ENCODE measurements around the gene KRTAP3-3.
A peak's percentile ranks its signal among the peaks of the same experiment; 100 is the strongest.

The KRTAP3-3 gene

GRCh38 chr17:40993084-40993483, 880 bp downstream of the KRTAP3-3 start:
- H3K27me3 Mint-ChIP-seq, result peaks cover 8% of the 10 kb centered on the region
- no peak overlapping the region for H3K4me3 Mint-ChIP-seq
- no peak overlapping the region for H3K27ac Mint-ChIP-seq
- DNase-seq (ENCODE audit: low spot score in 2 of 2) (no peak), ATAC-seq (ENCODE audit: low read depth) (no peak)
- H3K9me3 Mint-ChIP-seq, result no peaks in the 10 kb centered on the region
- no peaks in the 10 kb centered on the region for H3K4me1 Mint-ChIP-seq
- no peaks in the 10 kb centered on the region for H3K36me3 Mint-ChIP-seq

- Mint-ChIP-seq H3K27ac (no peak overlapping the region), H3K4me1 (peaks cover 1% of the 10 kb centered on the region), H3K27me3 (peaks cover 7% of the 10 kb centered on the region), H3K9me3 (no peaks in the 10 kb centered on the region), H3K4me3 (no peak overlapping the region), H3K36me3 (no peaks in the 10 kb centered on the region)
- DNase-seq (ENCODE audit: low spot score in 2 of 2), result no peak
- ATAC-seq (ENCODE audit: low read depth), result no peak
Observed at GRCh38 chr17:40992666-40993065, 1.3 kb downstream of the KRTAP3-3 start.

- no peaks in the 10 kb centered on the region for H3K9me3 Mint-ChIP-seq
- H3K4me3 Mint-ChIP-seq, result no peak overlapping the region
- DNase-seq (ENCODE audit: low spot score in 2 of 2) (no peak), ATAC-seq (ENCODE audit: low read depth) (no peak)
- no peaks in the 10 kb centered on the region for H3K36me3 Mint-ChIP-seq
- H3K27ac Mint-ChIP-seq, result no peak overlapping the region
- H3K4me1 Mint-ChIP-seq, result peaks cover 4% of the 10 kb centered on the region
- peaks cover 9% of the 10 kb centered on the region for H3K27me3 Mint-ChIP-seq
Observed at GRCh38 chr17:40986920-40987319, 7.0 kb downstream of the KRTAP3-3 start.

GRCh38 chr17:40984226-40984625, 9.7 kb downstream of the KRTAP3-3 start, which contains the start of gene KRT40:
Gene KRT40, minus strand, starts transcription at chr17:40984326. Its CDS starts 53 bp downstream, at chr17:40984273.
- H3K36me3 Mint-ChIP-seq, result no peaks in the 10 kb centered on the region
- H3K27ac Mint-ChIP-seq, result no peak within 1 kb of the TSS
- no peaks in the 10 kb centered on the region for H3K9me3 Mint-ChIP-seq
- peaks cover 4% of the 10 kb centered on the region for H3K4me1 Mint-ChIP-seq
- peaks cover 16% of the 10 kb centered on the region for H3K27me3 Mint-ChIP-seq
- H3K4me3 Mint-ChIP-seq, result no peak within 1 kb of the TSS
- ATAC-seq (ENCODE audit: low read depth) (no peak), DNase-seq (ENCODE audit: low spot score in 2 of 2) (no peak)

- H3K9me3 Mint-ChIP-seq, result no peaks in the 10 kb centered on the region
- H3K4me1 Mint-ChIP-seq, result no peaks in the 10 kb centered on the region
- no peaks in the 10 kb centered on the region for H3K36me3 Mint-ChIP-seq
- H3K4me3 Mint-ChIP-seq, result no peak overlapping the region
- H3K27me3 Mint-ChIP-seq, result peaks cover 22% of the 10 kb centered on the region
- ATAC-seq (ENCODE audit: low read depth) (no peak), DNase-seq (ENCODE audit: low spot score in 2 of 2) (no peak)
- no peak overlapping the region for H3K27ac Mint-ChIP-seq
Observed at GRCh38 chr17:40981115-40981514, 12.8 kb downstream of the KRTAP3-3 start.

GRCh38 chr17:40980596-40980995, 13.4 kb downstream of the KRTAP3-3 start:
- no peaks in the 10 kb centered on the region for H3K4me1 Mint-ChIP-seq
- ATAC-seq (ENCODE audit: low read depth) (no peak), DNase-seq (ENCODE audit: low spot score in 2 of 2) (no peak)
- H3K27ac Mint-ChIP-seq, result no peak overlapping the region
- no peaks in the 10 kb centered on the region for H3K36me3 Mint-ChIP-seq
- peaks cover 23% of the 10 kb centered on the region for H3K27me3 Mint-ChIP-seq
- H3K4me3 Mint-ChIP-seq, result no peak overlapping the region
- no peaks in the 10 kb centered on the region for H3K9me3 Mint-ChIP-seq

GRCh38 chr17:40980117-40980516, 13.8 kb downstream of the KRTAP3-3 start:
- H3K4me3 Mint-ChIP-seq, result no peak overlapping the region

GRCh38 chr17:40978575-40979151, 15.3 kb downstream of the KRTAP3-3 start:
- DNase-seq (ENCODE audit: low spot score in 2 of 2), result no peak
- no peak for ATAC-seq (ENCODE audit: low read depth)
- no peak overlapping the region for H3K4me3 Mint-ChIP-seq
- no peak overlapping the region for H3K27ac Mint-ChIP-seq
- H3K27me3 Mint-ChIP-seq, result peaks cover 17% of the 10 kb centered on the region
- no peaks in the 10 kb centered on the region for H3K4me1 Mint-ChIP-seq
- H3K36me3 Mint-ChIP-seq, result no peaks in the 10 kb centered on the region
- no peaks in the 10 kb centered on the region for H3K9me3 Mint-ChIP-seq

More at GRCh38 chr17:40980117-40980516, 13.8 kb downstream of the KRTAP3-3 start:
- DNase-seq (ENCODE audit: low spot score in 2 of 2), result no peak
- ATAC-seq (ENCODE audit: low read depth), result no peak
- no peak overlapping the region for H3K27ac Mint-ChIP-seq
- no peaks in the 10 kb centered on the region for H3K9me3 Mint-ChIP-seq
- peaks cover 23% of the 10 kb centered on the region for H3K27me3 Mint-ChIP-seq
- H3K4me1 Mint-ChIP-seq, result no peaks in the 10 kb centered on the region
- no peaks in the 10 kb centered on the region for H3K36me3 Mint-ChIP-seq

- DNase-seq (ENCODE audit: low spot score in 2 of 2), result no peak
- Mint-ChIP-seq H3K27me3 (peaks cover 19% of the 10 kb centered on the region), H3K9me3 (no peaks in the 10 kb centered on the region), H3K4me1 (no peaks in the 10 kb centered on the region), H3K27ac (no peak overlapping the region), H3K4me3 (no peak overlapping the region), H3K36me3 (no peaks in the 10 kb centered on the region)
- no peak for ATAC-seq (ENCODE audit: low read depth)
Observed at GRCh38 chr17:40975516-40975915, 18.4 kb downstream of the KRTAP3-3 start.

GRCh38 chr17:40974366-40974765, 19.6 kb downstream of the KRTAP3-3 start:
- peaks cover 12% of the 10 kb centered on the region for H3K27me3 Mint-ChIP-seq
- DNase-seq (ENCODE audit: low spot score in 2 of 2) (no peak), ATAC-seq (ENCODE audit: low read depth) (no peak)
- no peak overlapping the region for H3K4me3 Mint-ChIP-seq
- no peaks in the 10 kb centered on the region for H3K36me3 Mint-ChIP-seq
- H3K4me1 Mint-ChIP-seq, result no peaks in the 10 kb centered on the region
- H3K27ac Mint-ChIP-seq, result no peak overlapping the region
- no peaks in the 10 kb centered on the region for H3K9me3 Mint-ChIP-seq

GRCh38 chr17:40967582-40967981, 26.4 kb downstream of the KRTAP3-3 start:
- H3K9me3 Mint-ChIP-seq, result peaks cover 1% of the 10 kb centered on the region
- no peak for ATAC-seq (ENCODE audit: low read depth)

GRCh38 chr17:40966848-40967247, 27.1 kb downstream of the KRTAP3-3 start, which contains the start of gene KRT39:
Gene KRT39, minus strand, starts transcription at chr17:40966948. Its CDS starts 92 bp downstream, at chr17:40966856.
- peaks cover 1% of the 10 kb centered on the region for H3K27me3 Mint-ChIP-seq
- H3K36me3 Mint-ChIP-seq, result no peaks in the 10 kb centered on the region
- no peak within 1 kb of the TSS for H3K4me3 Mint-ChIP-seq
- H3K4me1 Mint-ChIP-seq, result peaks cover 3% of the 10 kb centered on the region
- peaks cover 1% of the 10 kb centered on the region for H3K9me3 Mint-ChIP-seq
- no peak for DNase-seq (ENCODE audit: low spot score in 2 of 2)
- no peak for ATAC-seq (ENCODE audit: low read depth)
- no peak within 1 kb of the TSS for H3K27ac Mint-ChIP-seq

More at GRCh38 chr17:40967582-40967981, 26.4 kb downstream of the KRTAP3-3 start:
- Mint-ChIP-seq H3K4me3 (no peak overlapping the region), H3K36me3 (no peaks in the 10 kb centered on the region), H3K4me1 (peaks cover 3% of the 10 kb centered on the region), H3K27ac (no peak overlapping the region), H3K27me3 (peaks cover 5% of the 10 kb centered on the region)
- no peak for DNase-seq (ENCODE audit: low spot score in 2 of 2)

GRCh38 chr17:40963838-40964237, 30.1 kb downstream of the KRTAP3-3 start:
- Mint-ChIP-seq H3K36me3 (no peaks in the 10 kb centered on the region), H3K4me3 (no peak overlapping the region), H3K4me1 (peaks cover 6% of the 10 kb centered on the region), H3K27ac (no peak overlapping the region), H3K27me3 (peaks cover 6% of the 10 kb centered on the region), H3K9me3 (peaks cover 1% of the 10 kb centered on the region)
- DNase-seq (ENCODE audit: low spot score in 2 of 2), result no peak
- peak; percentile 39 for ATAC-seq (ENCODE audit: low read depth)

GRCh38 chr17:40962059-40962561, 31.9 kb downstream of the KRTAP3-3 start:
- Mint-ChIP-seq H3K4me3 (no peak overlapping the region), H3K27me3 (peaks cover 5% of the 10 kb centered on the region), H3K36me3 (no peaks in the 10 kb centered on the region), H3K4me1 (peaks cover 6% of the 10 kb centered on the region), H3K27ac (no peak overlapping the region), H3K9me3 (peaks cover 1% of the 10 kb centered on the region)
- ATAC-seq (ENCODE audit: low read depth) (no peak), DNase-seq (ENCODE audit: low spot score in 2 of 2) (no peak)

- Mint-ChIP-seq H3K9me3 (peaks cover 1% of the 10 kb centered on the region), H3K36me3 (no peaks in the 10 kb centered on the region), H3K4me3 (no peak overlapping the region), H3K4me1 (peaks cover 6% of the 10 kb centered on the region), H3K27ac (no peak overlapping the region), H3K27me3 (peaks cover 5% of the 10 kb centered on the region)
- ATAC-seq (ENCODE audit: low read depth), result no peak
- no peak for DNase-seq (ENCODE audit: low spot score in 2 of 2)
Observed at GRCh38 chr17:40961591-40961990, 32.4 kb downstream of the KRTAP3-3 start.

Data from memory B cell (primary cell).